Stimulated activated CD8-positive, alpha-beta memory T cell treated with anti-CD3 and anti-CD28 coated beads, Interleukin-7, amount 100 ng/mL, for 48 hours (primary cell): ENCODE measurements around the gene SAMD8.
"Not testable (repeated sequence)": the region's sequence is repeated elsewhere in the genome, so short reads cannot be mapped to it uniquely, and the experiment has no call there.

Experiments
- DNase-seq, 2 donors: peaks; one replicate each; pipeline ENCODE4 v3.0.0-alpha.2; 2020; ENCODE audit warnings: low read depth in 1 of 2; ENCODE audit errors: extremely low read depth in 1 of 2

Gene SAMD8

GRCh38 chr10:75189266-75190096, 78.0 kb downstream of the SAMD8 start:
- DNase-seq: no peak

GRCh38 chr10:75191821-75192568, 80.5 kb downstream of the SAMD8 start:
- no peak for DNase-seq

DNA sequence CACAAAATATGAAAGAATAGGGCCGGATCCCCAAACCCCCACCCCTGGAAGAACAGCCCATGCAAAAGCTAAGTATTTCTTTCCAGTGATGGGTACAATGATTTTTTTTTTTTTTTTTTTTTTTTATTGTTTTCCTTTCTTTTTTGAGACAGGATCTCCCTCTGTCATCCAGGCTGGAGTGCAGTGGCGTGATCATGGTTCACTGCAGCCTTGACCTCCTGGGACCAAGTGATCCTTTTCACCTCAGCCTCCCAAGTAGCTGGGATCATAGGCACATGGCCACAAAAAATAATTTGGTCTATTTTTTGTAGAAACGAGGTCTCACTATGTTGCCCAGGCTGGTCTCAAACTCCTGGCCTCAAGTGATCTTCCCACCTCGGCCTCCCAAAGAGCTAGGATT, 83.2 kb downstream of the SAMD8 start:
- not testable (repeated sequence) for DNase-seq

GRCh38 chr10:75195035-75195763, 83.7 kb downstream of the SAMD8 start:
- no peak for DNase-seq

DNA sequence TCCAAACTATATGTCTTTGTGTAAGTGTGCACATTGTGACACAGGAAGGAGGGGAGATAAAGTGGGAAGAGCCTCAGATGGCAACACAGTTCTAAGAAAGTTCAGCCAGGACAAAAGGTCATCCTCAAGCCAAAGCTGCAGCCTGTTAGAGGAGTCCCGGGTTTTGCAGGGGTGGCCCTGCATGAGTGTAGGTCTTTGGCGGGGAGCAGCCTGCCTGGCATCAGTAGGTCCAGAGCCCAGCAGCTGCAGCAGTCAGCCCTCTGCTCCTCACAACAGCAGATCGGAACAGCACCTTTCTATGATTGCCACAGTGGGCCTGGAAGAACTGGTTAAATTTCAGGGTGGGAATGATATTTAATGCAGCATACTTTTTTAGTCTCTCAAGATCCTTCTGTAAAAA, 85.6 kb downstream of the SAMD8 start:
- DNase-seq: no peak

- no peak for DNase-seq
Observed at GRCh38 chr10:75197906-75198305, 86.5 kb downstream of the SAMD8 start.

GRCh38 chr10:75199949-75200348, 88.5 kb downstream of the SAMD8 start:
- not testable (repeated sequence) for DNase-seq

DNA sequence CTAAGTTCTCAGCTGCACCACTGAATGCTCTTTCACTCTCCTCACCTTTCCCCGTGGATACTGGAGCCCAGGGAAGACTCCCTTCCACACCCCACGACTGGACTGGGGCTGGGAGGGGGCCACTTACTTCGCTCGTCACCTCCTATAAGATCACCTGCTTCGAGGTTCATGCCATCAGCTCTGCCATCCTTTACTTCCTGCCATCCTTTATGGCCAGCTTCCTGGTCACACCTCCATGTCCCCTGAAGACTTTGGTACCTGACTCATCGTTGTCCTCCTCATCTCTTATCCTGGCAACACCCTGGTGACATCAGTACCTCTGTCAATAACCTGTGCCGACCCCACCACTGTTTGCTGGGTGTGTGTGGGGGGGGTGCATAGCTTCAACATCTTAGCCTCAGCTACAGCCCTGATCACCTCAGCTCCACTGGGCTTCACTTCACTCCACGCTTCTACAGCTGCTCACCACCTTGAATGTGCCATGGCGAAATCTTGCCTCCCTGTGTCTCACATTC, 90.4 kb downstream of the SAMD8 start:
- DNase-seq: no peak

DNA sequence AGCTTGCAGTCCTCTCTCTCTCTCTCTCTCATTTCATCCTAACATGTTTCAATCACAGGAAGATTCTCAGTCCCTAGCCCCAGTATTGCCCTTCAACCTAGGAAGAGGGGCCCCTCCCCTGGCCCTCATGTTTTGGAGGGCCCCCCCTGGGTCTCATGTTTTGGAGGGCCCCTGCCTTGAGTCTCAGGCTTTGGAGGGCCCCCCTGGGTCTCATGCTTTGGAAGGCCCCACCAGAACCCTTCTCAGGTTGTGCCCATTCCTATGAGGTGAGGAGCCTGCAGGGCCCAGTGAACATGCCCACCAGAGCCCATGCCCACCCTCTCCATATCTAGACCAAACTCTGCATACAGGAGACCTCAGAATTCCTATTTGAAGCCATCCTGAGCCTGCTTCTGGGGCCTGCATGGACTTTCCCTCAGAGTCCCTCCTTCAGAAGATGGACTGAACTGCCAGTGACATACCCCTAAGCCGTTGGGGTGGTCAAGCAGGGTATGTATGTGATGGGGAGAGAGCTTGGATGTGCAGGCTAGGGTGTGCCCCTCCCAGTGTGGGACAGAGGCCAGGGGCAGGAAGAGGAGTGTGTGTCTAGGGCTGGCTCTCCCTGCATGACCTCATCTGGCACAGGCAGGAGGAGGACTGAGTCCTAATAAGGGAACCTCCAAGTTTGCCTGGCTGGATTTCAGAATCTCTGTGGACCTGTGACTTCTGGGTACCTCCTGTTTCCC, 91.0 kb downstream of the SAMD8 start:
- no peak for DNase-seq

GRCh38 chr10:75203046-75203620, 91.7 kb downstream of the SAMD8 start:
- DNase-seq: not testable (repeated sequence)

- DNase-seq: no peak
Observed at GRCh38 chr10:75203724-75204123, 92.3 kb downstream of the SAMD8 start.

- no peak for DNase-seq
Observed at GRCh38 chr10:75205908-75206307, 94.5 kb downstream of the SAMD8 start.

DNA sequence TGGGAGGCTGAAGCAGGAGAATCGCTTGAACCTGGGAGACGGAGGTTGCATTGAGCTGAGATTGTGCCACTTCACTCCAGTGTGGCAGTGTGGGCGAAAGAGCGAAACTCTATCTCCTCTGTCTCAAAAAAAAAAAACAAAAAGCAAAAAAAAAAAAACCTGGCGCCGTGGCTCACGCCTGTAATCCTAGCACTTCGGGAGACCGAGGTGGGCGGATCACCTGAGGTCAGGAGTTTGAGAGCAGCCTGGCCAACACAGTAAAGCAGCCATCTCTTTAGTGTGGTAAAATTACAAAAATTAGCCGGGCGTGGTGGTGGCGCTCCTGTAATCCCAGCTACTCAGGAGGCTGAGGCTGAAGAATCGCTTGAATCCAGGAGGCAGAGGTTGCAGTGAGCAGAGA, 95.2 kb downstream of the SAMD8 start:
- DNase-seq: not testable (repeated sequence)

GRCh38 chr10:75207079-75207856, 95.8 kb downstream of the SAMD8 start:
- DNase-seq: no peak

GRCh38 chr10:75207857-75208144, 96.3 kb downstream of the SAMD8 start:
- DNase-seq: no peak

GRCh38 chr10:75208181-75208580, 96.7 kb downstream of the SAMD8 start:
- DNase-seq: no peak

GRCh38 chr10:75209086-75209920, 97.8 kb downstream of the SAMD8 start:
- DNase-seq: no peak

- DNase-seq: peak; percentile 35 to 65
Observed at GRCh38 chr10:75209921-75210281, 98.4 kb downstream of the SAMD8 start.
